Liver (tissue), 9 donors: ENCODE results near the gene PSAT1. TPM values are rescaled to one million over a fixed set of nuclear protein-coding genes. Genes with fewer than 3 reads are reported as not detected.

Experiments used
- DNase-seq: peaks from one replicate; pipeline ENCODE4 v3.0.0-alpha.2; 2017; ENCODE audit warnings: low spot score
- H3K27ac ChIP-seq, 2 donors: one replicate each; pipeline ENCODE4 v1.7.0; 2013; ENCODE audit warnings: inconsistent platforms in 2 of 2, low read length in 2 of 2, control low read depth in 1 of 2, low read depth in 1 of 2, mild to moderate bottlenecking in 1 of 2
- H3K27me3 ChIP-seq, 4 donors: one replicate each; pipeline versions ENCODE4 v1.6.1 to v1.7.0; 2013; ENCODE audit warnings: low read length in 3 of 4, inconsistent platforms in 1 of 4, mild to moderate bottlenecking in 1 of 4, moderate library complexity in 1 of 4; ENCODE audit not compliant: control insufficient read depth in 4 of 4, insufficient read depth in 4 of 4
- H3K36me3 ChIP-seq, 4 donors: one replicate each; pipeline versions ENCODE4 v1.6.1 to v1.7.0; 2013; ENCODE audit warnings: low read length in 3 of 4, mild to moderate bottlenecking in 3 of 4, low read depth in 1 of 4, moderate library complexity in 1 of 4; ENCODE audit not compliant: control insufficient read depth in 4 of 4, insufficient read depth in 3 of 4
- H3K4me1 ChIP-seq, 4 donors: one replicate each; pipeline versions ENCODE4 v1.6.1 to v1.7.0; 2013; ENCODE audit warnings: low read length in 3 of 4, mild to moderate bottlenecking in 3 of 4, moderate library complexity in 1 of 4; ENCODE audit not compliant: control insufficient read depth in 4 of 4, insufficient read depth in 4 of 4
- H3K4me3 ChIP-seq, 3 donors: one replicate each; pipeline versions ENCODE4 v1.6.1 to v1.7.0; 2013; ENCODE audit warnings: low read length in 3 of 3, control low read depth in 1 of 3, low read depth in 1 of 3, mild to moderate bottlenecking in 1 of 3
- H3K9ac ChIP-seq, 2 donors: one replicate each; pipeline ENCODE4 v1.7.0; 2013; ENCODE audit warnings: low read length in 2 of 2, mild to moderate bottlenecking in 2 of 2, moderate library complexity in 2 of 2, control low read depth in 1 of 2, low read depth in 1 of 2
- H3K9me3 ChIP-seq, 4 donors: one replicate each; pipeline versions ENCODE4 v1.6.1 to v1.7.0; 2013; ENCODE audit warnings: low read length in 3 of 4; ENCODE audit not compliant: control insufficient read depth in 4 of 4
- EGR1 ChIP-seq, 2 donors: IDR thresholded peaks; 2 replicates each; pipeline ENCODE4 v1.6.1; 2016 to 2018; ENCODE audit warnings: antibody characterized with exemption in 2 of 2, low read depth in 2 of 2
- FOXA1 ChIP-seq: IDR thresholded peaks from 2 replicates; pipeline ENCODE4 v1.6.1; 2016; ENCODE audit warnings: antibody characterized with exemption
- HNF4A ChIP-seq, 2 donors: conservative IDR thresholded peaks; 2 replicates each; pipeline ENCODE4 v1.6.1; 2016; ENCODE audit warnings: antibody characterized with exemption in 2 of 2, mild to moderate bottlenecking in 2 of 2
- RAD21 ChIP-seq, 2 donors: IDR thresholded peaks; 2 replicates each; pipeline ENCODE4 v1.6.1; 2016; ENCODE audit warnings: antibody characterized with exemption in 2 of 2, mild to moderate bottlenecking in 2 of 2
- RXRA ChIP-seq, 2 donors: IDR thresholded peaks; 2 replicates each; pipeline ENCODE4 v1.6.1; 2017 to 2018; ENCODE audit warnings: antibody characterized with exemption in 2 of 2, mild to moderate bottlenecking in 1 of 2
- YY1 ChIP-seq: IDR thresholded peaks from 2 replicates; pipeline ENCODE4 v1.6.1; 2016; ENCODE audit warnings: antibody characterized with exemption, mild to moderate bottlenecking
- WGBS: extraction: QIAGEN DNeasy Blood & Tissue Kit; methylation state at CpG from one replicate; pipeline ENCODE4 v1.1.7; 2013; 5-methylcytosine and 5-hydroxymethylcytosine counted together
- polyA plus RNA-seq, 2 donors: library from polyadenylated mRNA; stranded (reverse) in 1 of 2; unstranded in 1 of 2; fragments of 200-250 nt in 1 of 2; fragments of >200 nt in 1 of 2; fragmentation: Nextera tagmentation in 1 of 2; extraction: Ambion mirVana in 1 of 2; gene quantifications; one replicate each; pipeline versions ENCODE4 v1.2.1 to v1.2.3, GENCODE V29; 2013 to 2015
- total RNA-seq, 2 donors: library from RNA; depleted of rRNA; stranded (reverse); fragments of >200 nt; gene quantifications; one replicate each; pipeline ENCODE4 v1.2.3, GENCODE V29; 2014
- TF ChIP-seq, protein P1 (sequence below): IDR thresholded peaks from 2 replicates; pipeline ENCODE4 v1.6.1; 2016; ENCODE audit warnings: antibody characterized with exemption, mild to moderate bottlenecking
- TF ChIP-seq, protein P2 (sequence below): fragments of 150-350 bp; IDR thresholded peaks from 2 replicates; pipeline ENCODE4 v1.5.1; 2017; ENCODE audit warnings: improper control_type of control experiment, low read depth, low read length; ENCODE audit not compliant: missing input control
- donor health status: healthy.
- donor health status: healthy.
- donor health status: healthy.
- donor health status: healthy.
- donor health status: healthy.

The PSAT1 gene
- total and polyA plus RNA-seq, 4 donors = 28.0 to 156 (median 66.8) TPM

DNA sequence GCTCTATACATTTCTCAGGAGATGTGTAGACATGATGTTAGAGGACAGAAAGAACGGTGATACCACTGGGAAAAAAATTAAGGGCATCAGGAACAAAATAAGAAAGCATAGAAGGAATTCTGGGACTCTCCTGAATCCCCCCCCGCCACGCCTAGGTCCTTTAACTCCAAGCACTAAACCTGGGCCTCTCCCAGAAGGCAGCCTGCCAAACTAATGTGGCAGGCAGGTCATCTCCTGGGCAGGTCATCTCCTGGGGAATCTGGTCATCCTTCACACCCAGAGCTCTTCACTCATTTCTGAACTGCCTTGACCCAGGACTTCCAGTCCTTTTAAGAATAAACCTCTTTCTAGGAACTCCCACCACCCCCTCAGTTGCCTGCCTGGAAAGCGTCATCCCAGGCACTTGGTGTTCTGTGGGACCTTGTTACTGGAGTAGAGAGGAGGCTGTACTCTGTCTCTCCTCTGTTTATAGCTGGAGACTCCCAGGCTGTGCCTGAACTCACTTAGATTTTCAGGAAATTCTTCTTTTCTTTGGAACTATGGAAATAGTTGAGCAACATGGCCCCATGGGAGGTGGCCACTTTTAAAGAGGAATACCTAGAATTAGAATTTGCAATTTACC is 24.1 kb downstream of the PSAT1 start:
- Histone ChIP-seq H3K4me1 (peaks cover 0 to 2% (median 0%) of the 10 kb centered on the region in 4 donors), H3K9me3 (no peaks in the 10 kb centered on the region), H3K27ac (no peak overlapping the region), H3K36me3 (peaks cover 4 to 35% (median 19%) of the 10 kb centered on the region in 4 donors), H3K27me3 (no peaks in the 10 kb centered on the region), H3K9ac (no peak overlapping the region), H3K4me3 (no peak overlapping the region)
- no peak for DNase-seq
- TF ChIP-seq EGR1 (IDR thresholded peaks at IDR 0.05; ENCODE audit: low read depth in 2 of 2) (no peak), FOXA1 (no peak), HNF4A (conservative IDR thresholded peaks at IDR 0.05) (no peak), RXRA (IDR thresholded peaks at IDR 0.05) (no peak)
- TF ChIP-seq, protein P1, sequence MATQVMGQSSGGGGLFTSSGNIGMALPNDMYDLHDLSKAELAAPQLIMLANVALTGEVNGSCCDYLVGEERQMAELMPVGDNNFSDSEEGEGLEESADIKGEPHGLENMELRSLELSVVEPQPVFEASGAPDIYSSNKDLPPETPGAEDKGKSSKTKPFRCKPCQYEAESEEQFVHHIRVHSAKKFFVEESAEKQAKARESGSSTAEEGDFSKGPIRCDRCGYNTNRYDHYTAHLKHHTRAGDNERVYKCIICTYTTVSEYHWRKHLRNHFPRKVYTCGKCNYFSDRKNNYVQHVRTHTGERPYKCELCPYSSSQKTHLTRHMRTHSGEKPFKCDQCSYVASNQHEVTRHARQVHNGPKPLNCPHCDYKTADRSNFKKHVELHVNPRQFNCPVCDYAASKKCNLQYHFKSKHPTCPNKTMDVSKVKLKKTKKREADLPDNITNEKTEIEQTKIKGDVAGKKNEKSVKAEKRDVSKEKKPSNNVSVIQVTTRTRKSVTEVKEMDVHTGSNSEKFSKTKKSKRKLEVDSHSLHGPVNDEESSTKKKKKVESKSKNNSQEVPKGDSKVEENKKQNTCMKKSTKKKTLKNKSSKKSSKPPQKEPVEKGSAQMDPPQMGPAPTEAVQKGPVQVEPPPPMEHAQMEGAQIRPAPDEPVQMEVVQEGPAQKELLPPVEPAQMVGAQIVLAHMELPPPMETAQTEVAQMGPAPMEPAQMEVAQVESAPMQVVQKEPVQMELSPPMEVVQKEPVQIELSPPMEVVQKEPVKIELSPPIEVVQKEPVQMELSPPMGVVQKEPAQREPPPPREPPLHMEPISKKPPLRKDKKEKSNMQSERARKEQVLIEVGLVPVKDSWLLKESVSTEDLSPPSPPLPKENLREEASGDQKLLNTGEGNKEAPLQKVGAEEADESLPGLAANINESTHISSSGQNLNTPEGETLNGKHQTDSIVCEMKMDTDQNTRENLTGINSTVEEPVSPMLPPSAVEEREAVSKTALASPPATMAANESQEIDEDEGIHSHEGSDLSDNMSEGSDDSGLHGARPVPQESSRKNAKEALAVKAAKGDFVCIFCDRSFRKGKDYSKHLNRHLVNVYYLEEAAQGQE = no peak
- 95% methylated on average over 4 of the region's 4 CpGs for WGBS

DNA sequence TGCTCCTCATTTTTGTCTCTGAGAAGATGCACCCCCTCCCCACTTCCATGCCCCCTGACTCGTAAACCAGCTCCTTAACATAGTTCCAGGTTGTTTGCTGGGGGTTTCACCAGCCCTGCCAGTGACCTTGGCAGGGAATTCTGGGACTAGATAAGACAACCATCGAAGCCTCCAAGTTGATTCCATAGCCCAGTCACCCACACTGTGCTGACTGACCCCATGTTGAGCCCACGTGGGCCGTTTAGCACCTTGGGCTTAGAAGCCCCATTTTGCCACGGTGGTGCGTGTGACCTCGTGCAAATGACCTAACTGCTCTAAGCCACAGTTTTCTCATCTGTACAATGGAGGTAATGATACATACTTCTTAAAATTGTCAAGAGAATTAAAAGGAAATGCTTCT is 24.6 kb downstream of the PSAT1 start:
- 95% methylated on average over 7 of the region's 7 CpGs for WGBS
- peaks cover 4 to 31% (median 19%) of the 10 kb centered on the region in 4 donors for H3K36me3 ChIP-seq
- H3K4me1 ChIP-seq = peaks cover 0 to 2% (median 0%) of the 10 kb centered on the region in 4 donors
- no peak overlapping the region for H3K9ac ChIP-seq
- DNase-seq = no peak
- H3K27ac ChIP-seq = no peak overlapping the region
- no peaks in the 10 kb centered on the region for H3K9me3 ChIP-seq
- no peak overlapping the region for H3K4me3 ChIP-seq
- H3K27me3 ChIP-seq = no peaks in the 10 kb centered on the region
- TF ChIP-seq YY1 = no peak
- TF ChIP-seq, protein P1 = no peak
- TF ChIP-seq RAD21 (IDR thresholded peaks at IDR 0.05) = no peak
- TF ChIP-seq RXRA (IDR thresholded peaks at IDR 0.05) = no peak
- TF ChIP-seq, protein P2, sequence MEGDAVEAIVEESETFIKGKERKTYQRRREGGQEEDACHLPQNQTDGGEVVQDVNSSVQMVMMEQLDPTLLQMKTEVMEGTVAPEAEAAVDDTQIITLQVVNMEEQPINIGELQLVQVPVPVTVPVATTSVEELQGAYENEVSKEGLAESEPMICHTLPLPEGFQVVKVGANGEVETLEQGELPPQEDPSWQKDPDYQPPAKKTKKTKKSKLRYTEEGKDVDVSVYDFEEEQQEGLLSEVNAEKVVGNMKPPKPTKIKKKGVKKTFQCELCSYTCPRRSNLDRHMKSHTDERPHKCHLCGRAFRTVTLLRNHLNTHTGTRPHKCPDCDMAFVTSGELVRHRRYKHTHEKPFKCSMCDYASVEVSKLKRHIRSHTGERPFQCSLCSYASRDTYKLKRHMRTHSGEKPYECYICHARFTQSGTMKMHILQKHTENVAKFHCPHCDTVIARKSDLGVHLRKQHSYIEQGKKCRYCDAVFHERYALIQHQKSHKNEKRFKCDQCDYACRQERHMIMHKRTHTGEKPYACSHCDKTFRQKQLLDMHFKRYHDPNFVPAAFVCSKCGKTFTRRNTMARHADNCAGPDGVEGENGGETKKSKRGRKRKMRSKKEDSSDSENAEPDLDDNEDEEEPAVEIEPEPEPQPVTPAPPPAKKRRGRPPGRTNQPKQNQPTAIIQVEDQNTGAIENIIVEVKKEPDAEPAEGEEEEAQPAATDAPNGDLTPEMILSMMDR = no peak
- no peak for TF ChIP-seq FOXA1
- no peak for TF ChIP-seq HNF4A (conservative IDR thresholded peaks at IDR 0.05)
